NCI-H446 treated with DMSO at 0.1 percent for 48 hours (cell line): ENCODE measurements around the gene TBC1D2.

Experiments used
- DNase-seq: peaks from one replicate; lab custom pipeline; 2025; lab: John Stamatoyannopoulos, UW

Gene TBC1D2

GRCh38 chr9:98218562-98219363 is 36.7 kb downstream of the TBC1D2 start:
- no peak for DNase-seq

GRCh38 chr9:98217255-98217654 is 38.2 kb downstream of the TBC1D2 start:
- DNase-seq: no peak

GRCh38 chr9:98216391-98216790 is 39.1 kb downstream of the TBC1D2 start:
- no peak for DNase-seq

- DNase-seq: no peak
Observed at GRCh38 chr9:98215821-98216220, 39.6 kb downstream of the TBC1D2 start.

- DNase-seq: no peak
Observed at GRCh38 chr9:98215271-98215670, 40.2 kb downstream of the TBC1D2 start.

GRCh38 chr9:98214811-98215210 is 40.6 kb downstream of the TBC1D2 start:
- DNase-seq: no peak

- no peak for DNase-seq
Observed at GRCh38 chr9:98211260-98211659, 44.2 kb downstream of the TBC1D2 start.

- DNase-seq: no peak
Observed at GRCh38 chr9:98210435-98210834, 45.0 kb downstream of the TBC1D2 start.

- no peak for DNase-seq
Observed at GRCh38 chr9:98209530-98209929, 45.9 kb downstream of the TBC1D2 start.

GRCh38 chr9:98208635-98209034 is 46.8 kb downstream of the TBC1D2 start:
- DNase-seq: no peak

GRCh38 chr9:98207606-98208005 is 47.8 kb downstream of the TBC1D2 start:
- DNase-seq: no peak

- DNase-seq: no peak
Observed at GRCh38 chr9:98206754-98207153, 48.7 kb downstream of the TBC1D2 start.

- no peak for DNase-seq
Observed at GRCh38 chr9:98204692-98205091, 50.8 kb downstream of the TBC1D2 start.

GRCh38 chr9:98203153-98203552 is 52.3 kb downstream of the TBC1D2 start:
- no peak for DNase-seq

GRCh38 chr9:98202252-98202651 is 53.2 kb downstream of the TBC1D2 start:
- no peak for DNase-seq

GRCh38 chr9:98201749-98202148 is 53.7 kb downstream of the TBC1D2 start:
- DNase-seq: no peak

GRCh38 chr9:98201102-98201501 is 54.3 kb downstream of the TBC1D2 start:
- DNase-seq: no peak

GRCh38 chr9:98199388-98200033 is 55.9 kb downstream of the TBC1D2 start:
- DNase-seq: no peak

- DNase-seq: no peak
Observed at GRCh38 chr9:98195671-98196070, 59.8 kb downstream of the TBC1D2 start.

GRCh38 chr9:98193336-98193944 is 62.0 kb downstream of the TBC1D2 start:
- DNase-seq: no peak

- DNase-seq: no peak
Observed at GRCh38 chr9:98192503-98193335, 62.7 kb downstream of the TBC1D2 start, which contains the start of gene CORO2A. Gene CORO2A, minus strand, starts transcription at chr9:98192637. Its CDS starts 34,977 bp downstream, at chr9:98157660.
